ENCODE results near the gene FCHSD1. TPM values are rescaled to one million over a fixed set of nuclear protein-coding genes. Genes with fewer than 3 reads are reported as not detected.

FCHSD1 gene
- total RNA-seq, 1 experiment from 2014 or later: 21.2 TPM

GRCh38 chr5:141635646-141636045, 15.6 kb downstream of the FCHSD1 start:
- CTCF ChIA-PET: interaction anchor here (0.5 to 11.6 kb wide), 15 partner anchors 9 to 325 kb away, joined by 3 to 213 read pairs (median 3); partner anchors contain the start of genes DIAPH1 and PCDH1
- H3K27ac Mint-ChIP-seq (ENCODE audit: low read depth, unreplicated experiment): peak overlapping the region; percentile 47
- intact Hi-C loops (cut with micrococcal nuclease): loop anchor here (2.0 kb wide), 1 partner anchor 17 kb away; the partner anchor contains the start of gene DIAPH1
- TF ChIP-seq CTCF (IDR thresholded peaks at IDR 0.05; ENCODE audit: unreplicated experiment): no peak
- H3K9me3 Mint-ChIP-seq (ENCODE audit: unreplicated experiment): no peaks in the 10 kb centered on the region
- DNase-seq (ENCODE audit: unreplicated experiment): no peak
- peaks cover 23% of the 10 kb centered on the region for H3K36me3 Mint-ChIP-seq (ENCODE audit: insufficient read depth, unreplicated experiment)
- H3K27me3 Mint-ChIP-seq (ENCODE audit: insufficient read depth, unreplicated experiment): no peaks in the 10 kb centered on the region
- POLR2A ChIA-PET: interaction anchor here (0.7 to 13.3 kb wide), 23 partner anchors 12 to 1235 kb away, joined by 3 to 349 read pairs (median 7); partner anchors contain the start of genes ARAP3, DIAPH1, FCHSD1 and RNF14
- peaks cover 39% of the 10 kb centered on the region for H3K4me1 Mint-ChIP-seq (ENCODE audit: insufficient read depth, unreplicated experiment)
- H3K4me3 Mint-ChIP-seq (ENCODE audit: unreplicated experiment): peak overlapping the region; percentile 92
- no TSS peak for BruUV-seq (replicated peaks)

GRCh38 chr5:141634720-141635119, 16.5 kb downstream of the FCHSD1 start:
- Mint-ChIP-seq H3K4me3 (ENCODE audit: unreplicated experiment) (peak overlapping the region; percentile 92), H3K27me3 (ENCODE audit: insufficient read depth, unreplicated experiment) (no peaks in the 10 kb centered on the region), H3K27ac (ENCODE audit: low read depth, unreplicated experiment) (peak overlapping the region; percentile 47), H3K9me3 (ENCODE audit: unreplicated experiment) (no peaks in the 10 kb centered on the region), H3K4me1 (ENCODE audit: insufficient read depth, unreplicated experiment) (peaks cover 39% of the 10 kb centered on the region), H3K36me3 (ENCODE audit: insufficient read depth, unreplicated experiment) (peaks cover 30% of the 10 kb centered on the region)
- no peak for TF ChIP-seq CTCF (IDR thresholded peaks at IDR 0.05; ENCODE audit: unreplicated experiment)
- no TSS peak for BruUV-seq (replicated peaks)
- CTCF ChIA-PET: interaction anchor here (0.5 to 11.6 kb wide), 11 partner anchors 12 to 1269 kb away, joined by 3 to 213 read pairs (median 5); partner anchors contain the start of gene DIAPH1
- no peak for DNase-seq (ENCODE audit: unreplicated experiment)
- POLR2A ChIA-PET: interaction anchor here (2.9 to 13.3 kb wide), 8 partner anchors 13 to 334 kb away, joined by 17 to 349 read pairs (median 39); partner anchors contain the start of genes DIAPH1, FCHSD1 and RNF14
- intact Hi-C loops (cut with micrococcal nuclease): no loop called here

GRCh38 chr5:141633871-141634561, 17.2 kb downstream of the FCHSD1 start:
- H3K27me3 Mint-ChIP-seq (ENCODE audit: insufficient read depth, unreplicated experiment): no peaks in the 10 kb centered on the region
- intact Hi-C loops (cut with micrococcal nuclease): no loop called here
- TF ChIP-seq CTCF (IDR thresholded peaks at IDR 0.05; ENCODE audit: unreplicated experiment): no peak
- DNase-seq (ENCODE audit: unreplicated experiment): no peak
- no peak overlapping the region for H3K4me3 Mint-ChIP-seq (ENCODE audit: unreplicated experiment)
- ChIA-PET CTCF (interaction anchor here (0.6 to 11.6 kb wide), 13 partner anchors 8 to 1268 kb away, joined by 3 to 213 read pairs (median 4); partner anchors contain the start of genes DIAPH1 and RNF14), POLR2A (interaction anchor here (0.9 to 13.3 kb wide), 6 partner anchors 9 to 76 kb away, joined by 3 to 349 read pairs (median 40); partner anchors contain the start of genes DIAPH1 and FCHSD1)
- peak overlapping the region; percentile 47 for H3K27ac Mint-ChIP-seq (ENCODE audit: low read depth, unreplicated experiment)
- no TSS peak for BruUV-seq (replicated peaks)
- H3K9me3 Mint-ChIP-seq (ENCODE audit: unreplicated experiment): no peaks in the 10 kb centered on the region
- peaks cover 39% of the 10 kb centered on the region for H3K4me1 Mint-ChIP-seq (ENCODE audit: insufficient read depth, unreplicated experiment)
- peaks cover 37% of the 10 kb centered on the region for H3K36me3 Mint-ChIP-seq (ENCODE audit: insufficient read depth, unreplicated experiment)

GRCh38 chr5:141632650-141633049, 18.6 kb downstream of the FCHSD1 start:
- DNase-seq (ENCODE audit: unreplicated experiment): peak; percentile 45
- ChIA-PET CTCF (interaction anchor here (0.7 to 11.6 kb wide), 11 partner anchors 10 to 916 kb away, joined by 3 to 213 read pairs (median 6); partner anchors contain the start of gene DIAPH1), POLR2A (interaction anchor here (0.9 to 13.3 kb wide), 5 partner anchors 10 to 35 kb away, joined by 3 to 349 read pairs (median 4); partner anchors contain the start of genes DIAPH1 and FCHSD1)
- Mint-ChIP-seq H3K27me3 (ENCODE audit: insufficient read depth, unreplicated experiment) (no peaks in the 10 kb centered on the region), H3K36me3 (ENCODE audit: insufficient read depth, unreplicated experiment) (peaks cover 51% of the 10 kb centered on the region), H3K9me3 (ENCODE audit: unreplicated experiment) (no peaks in the 10 kb centered on the region), H3K4me1 (ENCODE audit: insufficient read depth, unreplicated experiment) (peaks cover 25% of the 10 kb centered on the region), H3K27ac (ENCODE audit: low read depth, unreplicated experiment) (no peak overlapping the region), H3K4me3 (ENCODE audit: unreplicated experiment) (no peak overlapping the region)
- no TSS peak for BruUV-seq (replicated peaks)
- no peak for TF ChIP-seq CTCF (IDR thresholded peaks at IDR 0.05; ENCODE audit: unreplicated experiment)
- intact Hi-C loops (cut with micrococcal nuclease): no loop called here

All from MCF 10A (cell line).